HepG2 (cell line): Measurements from ENCODE around the gene TMEM129. TPM values are rescaled to one million over a fixed set of nuclear protein-coding genes. Genes with fewer than 3 reads are reported as not detected.

Source experiments
- ARID2 ChIP-seq: sonication (generic); formaldehyde crosslinking; IDR thresholded peaks from 2 replicates; pipeline ENCODE4 v1.8.1; 2022; ENCODE audit warnings: mild to moderate bottlenecking, missing genetic modification reagents, borderline replicate concordance
- BHLHE40 ChIP-seq: IDR thresholded peaks from 2 replicates; pipeline ENCODE4 v1.6.1; 2011; ENCODE audit warnings: low read length, improper control_type of control experiment
- HDAC1 ChIP-seq: sonication (generic); formaldehyde crosslinking; IDR thresholded peaks from 2 replicates; pipeline ENCODE4 v1.5.1; 2020; ENCODE audit warnings: mild to moderate bottlenecking, missing genetic modification reagents
- PCBP1 ChIP-seq: fragments of 200-400 bp; formaldehyde crosslinking; IDR thresholded peaks from 2 replicates; pipeline ENCODE4 v1.6.1; 2017; ENCODE audit warnings: mild to moderate bottlenecking, low read depth, low read length, borderline replicate concordance
- SMARCE1 ChIP-seq: fragments of 450-650 bp; IDR thresholded peaks from 2 replicates; pipeline ENCODE4 v1.6.1; 2017; ENCODE audit warnings: borderline replicate concordance
- ZFP62 ChIP-seq: sonication (generic); formaldehyde crosslinking; IDR thresholded peaks from 2 replicates; pipeline ENCODE4 v1.4.0; 2020; ENCODE audit warnings: missing genetic modification reagents
- ZNF260 ChIP-seq: sonication (generic); formaldehyde crosslinking; IDR thresholded peaks from 2 replicates; pipeline ENCODE4 v1.4.0; 2020; ENCODE audit warnings: missing genetic modification reagents, low read depth, mild to moderate bottlenecking, borderline replicate concordance
- ZNF687 ChIP-seq: sonication (generic); formaldehyde crosslinking; IDR thresholded peaks from 2 replicates; pipeline ENCODE4 v1.5.1; 2020; ENCODE audit warnings: mild to moderate bottlenecking, missing genetic modification reagents, moderate library complexity
- ZNF703 ChIP-seq: sonication (generic); formaldehyde crosslinking; IDR thresholded peaks from 2 replicates; pipeline ENCODE4 v1.5.1; 2020; ENCODE audit warnings: missing genetic modification reagents, mild to moderate bottlenecking, moderate library complexity, borderline replicate concordance
- polyA plus RNA-seq, 8 experiments: library from polyadenylated mRNA; depleted of rRNA in 3 of 8; stranded (reverse) in 7 of 8; unstranded in 1 of 8; fragments of >200 nt; fragmentation: Illumina TruSeq in 4 of 8; extraction: Trizol in 4 of 8; gene quantifications; 2 replicates each; pipeline versions ENCODE4 v1.2.1 to v1.2.3, GENCODE V29; 2011 to 2016; ENCODE audit warnings: low read depth in 4 of 8, missing spikeins in 1 of 8, mixed read lengths in 1 of 8; ENCODE audit not compliant: insufficient read depth in 1 of 8
- total RNA-seq, 5 experiments: library from RNA; depleted of rRNA; stranded (reverse); fragments of >200 nt; fragmentation: Illumina TruSeq; extraction: Trizol; gene quantifications; 2 replicates each; pipeline ENCODE4 v1.2.3, GENCODE V29; 2016; ENCODE audit warnings: low read depth in 1 of 5
- TF ChIP-seq, protein P1 (sequence below), 2 experiments: sonication (generic) in 1 of 2; formaldehyde crosslinking in 1 of 2; IDR thresholded peaks; 2 replicates each; pipeline versions ENCODE4 v1.5.1 to v1.6.1; 2011 to 2020; ENCODE audit warnings: borderline replicate concordance in 1 of 2, low read depth in 1 of 2, low read length in 1 of 2, mild to moderate bottlenecking in 1 of 2, missing genetic modification reagents in 1 of 2, moderate library complexity in 1 of 2
- TF ChIP-seq, protein P2 (sequence below): sonication (generic); formaldehyde crosslinking; IDR thresholded peaks from 2 replicates; pipeline ENCODE4 v1.4.0; 2020; ENCODE audit warnings: mild to moderate bottlenecking, missing genetic modification reagents
- TF ChIP-seq, protein P3 (sequence below): sonication (generic); formaldehyde crosslinking; IDR thresholded peaks from 2 replicates; pipeline ENCODE4 v1.4.0; 2020; ENCODE audit warnings: missing genetic modification reagents, mild to moderate bottlenecking, borderline replicate concordance
- TF ChIP-seq, protein P4 (sequence below): sonication (generic); formaldehyde crosslinking; IDR thresholded peaks from 2 replicates; pipeline ENCODE4; 2020; ENCODE audit warnings: missing genetic modification reagents, mild to moderate bottlenecking, borderline replicate concordance
- TF ChIP-seq, protein P5 (sequence below): sonication (generic); formaldehyde crosslinking; IDR thresholded peaks from 2 replicates; pipeline ENCODE4 v1.4.0; 2020; ENCODE audit warnings: missing genetic modification reagents

TMEM129 gene
- total and polyA plus RNA-seq, 2 of the 13 experiments (the other 11 are each of a cell fraction or from before 2014, with no cell fraction given): 19.0 to 25.8 TPM

GRCh38 chr4:1767061-1767769 is 46.1 kb upstream of the TMEM129 start (continued):
- TF ChIP-seq, protein P1, sequence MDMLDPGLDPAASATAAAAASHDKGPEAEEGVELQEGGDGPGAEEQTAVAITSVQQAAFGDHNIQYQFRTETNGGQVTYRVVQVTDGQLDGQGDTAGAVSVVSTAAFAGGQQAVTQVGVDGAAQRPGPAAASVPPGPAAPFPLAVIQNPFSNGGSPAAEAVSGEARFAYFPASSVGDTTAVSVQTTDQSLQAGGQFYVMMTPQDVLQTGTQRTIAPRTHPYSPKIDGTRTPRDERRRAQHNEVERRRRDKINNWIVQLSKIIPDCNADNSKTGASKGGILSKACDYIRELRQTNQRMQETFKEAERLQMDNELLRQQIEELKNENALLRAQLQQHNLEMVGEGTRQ (IDR thresholded peaks at IDR 0.05; ENCODE audit: low read depth, low read length): no peak
- TF ChIP-seq, protein P1 (CRISPR knock-in tag; IDR thresholded peaks at IDR 0.05; ENCODE audit: borderline replicate concordance): no peak
- TF ChIP-seq BHLHE40: no peak
- no peak for TF ChIP-seq ZNF260 (CRISPR knock-in tag)
- TF ChIP-seq HDAC1 (CRISPR knock-in tag): no peak
- no peak for TF ChIP-seq ARID2
- TF ChIP-seq, protein P2, sequence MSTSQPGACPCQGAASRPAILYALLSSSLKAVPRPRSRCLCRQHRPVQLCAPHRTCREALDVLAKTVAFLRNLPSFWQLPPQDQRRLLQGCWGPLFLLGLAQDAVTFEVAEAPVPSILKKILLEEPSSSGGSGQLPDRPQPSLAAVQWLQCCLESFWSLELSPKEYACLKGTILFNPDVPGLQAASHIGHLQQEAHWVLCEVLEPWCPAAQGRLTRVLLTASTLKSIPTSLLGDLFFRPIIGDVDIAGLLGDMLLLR (CRISPR knock-in tag): no peak
- TF ChIP-seq, protein P3, sequence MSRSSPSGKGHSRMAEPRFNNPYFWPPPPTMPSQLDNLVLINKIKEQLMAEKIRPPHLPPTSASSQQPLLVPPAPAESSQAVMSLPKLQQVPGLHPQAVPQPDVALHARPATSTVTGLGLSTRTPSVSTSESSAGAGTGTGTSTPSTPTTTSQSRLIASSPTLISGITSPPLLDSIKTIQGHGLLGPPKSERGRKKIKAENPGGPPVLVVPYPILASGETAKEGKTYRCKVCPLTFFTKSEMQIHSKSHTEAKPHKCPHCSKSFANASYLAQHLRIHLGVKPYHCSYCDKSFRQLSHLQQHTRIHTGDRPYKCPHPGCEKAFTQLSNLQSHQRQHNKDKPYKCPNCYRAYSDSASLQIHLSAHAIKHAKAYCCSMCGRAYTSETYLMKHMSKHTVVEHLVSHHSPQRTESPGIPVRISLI (CRISPR knock-in tag): no peak
- TF ChIP-seq SMARCE1: no peak
- no peak for TF ChIP-seq ZFP62 (CRISPR knock-in tag)
- TF ChIP-seq PCBP1: 0 out of 2 replicates have a peak, but pooled peaks have one; percentile 54
- no peak for TF ChIP-seq ZNF703 (CRISPR knock-in tag)
- no peak for TF ChIP-seq ZNF687
- TF ChIP-seq, protein P4, sequence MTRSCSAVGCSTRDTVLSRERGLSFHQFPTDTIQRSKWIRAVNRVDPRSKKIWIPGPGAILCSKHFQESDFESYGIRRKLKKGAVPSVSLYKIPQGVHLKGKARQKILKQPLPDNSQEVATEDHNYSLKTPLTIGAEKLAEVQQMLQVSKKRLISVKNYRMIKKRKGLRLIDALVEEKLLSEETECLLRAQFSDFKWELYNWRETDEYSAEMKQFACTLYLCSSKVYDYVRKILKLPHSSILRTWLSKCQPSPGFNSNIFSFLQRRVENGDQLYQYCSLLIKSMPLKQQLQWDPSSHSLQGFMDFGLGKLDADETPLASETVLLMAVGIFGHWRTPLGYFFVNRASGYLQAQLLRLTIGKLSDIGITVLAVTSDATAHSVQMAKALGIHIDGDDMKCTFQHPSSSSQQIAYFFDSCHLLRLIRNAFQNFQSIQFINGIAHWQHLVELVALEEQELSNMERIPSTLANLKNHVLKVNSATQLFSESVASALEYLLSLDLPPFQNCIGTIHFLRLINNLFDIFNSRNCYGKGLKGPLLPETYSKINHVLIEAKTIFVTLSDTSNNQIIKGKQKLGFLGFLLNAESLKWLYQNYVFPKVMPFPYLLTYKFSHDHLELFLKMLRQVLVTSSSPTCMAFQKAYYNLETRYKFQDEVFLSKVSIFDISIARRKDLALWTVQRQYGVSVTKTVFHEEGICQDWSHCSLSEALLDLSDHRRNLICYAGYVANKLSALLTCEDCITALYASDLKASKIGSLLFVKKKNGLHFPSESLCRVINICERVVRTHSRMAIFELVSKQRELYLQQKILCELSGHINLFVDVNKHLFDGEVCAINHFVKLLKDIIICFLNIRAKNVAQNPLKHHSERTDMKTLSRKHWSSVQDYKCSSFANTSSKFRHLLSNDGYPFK (CRISPR knock-in tag): no peak
- TF ChIP-seq, protein P5, sequence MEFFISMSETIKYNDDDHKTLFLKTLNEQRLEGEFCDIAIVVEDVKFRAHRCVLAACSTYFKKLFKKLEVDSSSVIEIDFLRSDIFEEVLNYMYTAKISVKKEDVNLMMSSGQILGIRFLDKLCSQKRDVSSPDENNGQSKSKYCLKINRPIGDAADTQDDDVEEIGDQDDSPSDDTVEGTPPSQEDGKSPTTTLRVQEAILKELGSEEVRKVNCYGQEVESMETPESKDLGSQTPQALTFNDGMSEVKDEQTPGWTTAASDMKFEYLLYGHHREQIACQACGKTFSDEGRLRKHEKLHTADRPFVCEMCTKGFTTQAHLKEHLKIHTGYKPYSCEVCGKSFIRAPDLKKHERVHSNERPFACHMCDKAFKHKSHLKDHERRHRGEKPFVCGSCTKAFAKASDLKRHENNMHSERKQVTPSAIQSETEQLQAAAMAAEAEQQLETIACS (CRISPR knock-in tag): no peak
